Endometrial microvascular endothelial cells (primary cell): ENCODE data around the gene RAPSN. TPM values are rescaled to one million over a fixed set of nuclear protein-coding genes. Genes with fewer than 3 reads are reported as not detected.

ENCODE experiments used
- in situ Hi-C: cut with HindIII; loops from 2 replicates; pipeline ENCODE4 v1.10.0; 2017; ENCODE audit warnings: low sequenced_read_pairs, low pct_unique_long_range_greater_than_20kb; ENCODE audit errors: inconsistent ontology term
- total RNA-seq: library from RNA; depleted of rRNA; stranded (reverse); fragments of >200 nt; gene quantifications from one replicate; pipeline ENCODE4 v1.2.3, GENCODE V29; 2015; ENCODE audit errors: inconsistent ontology term

RAPSN gene
- not detected for total RNA-seq

GRCh38 chr11:47448566-47449427, at the start of gene RAPSN:
TSS of gene RAPSN (minus strand) at chr11:47449136. CDS start at chr11:47448964, 172 bp downstream.
- in situ Hi-C loops, result no loop called here

GRCh38 chr11:47498149-47498548, 49.2 kb upstream of the RAPSN start:
- in situ Hi-C loops, result no loop called here

- in situ Hi-C loops, result no loop called here
Observed at GRCh38 chr11:47496808-47497207, 47.9 kb upstream of the RAPSN start.

DNA sequence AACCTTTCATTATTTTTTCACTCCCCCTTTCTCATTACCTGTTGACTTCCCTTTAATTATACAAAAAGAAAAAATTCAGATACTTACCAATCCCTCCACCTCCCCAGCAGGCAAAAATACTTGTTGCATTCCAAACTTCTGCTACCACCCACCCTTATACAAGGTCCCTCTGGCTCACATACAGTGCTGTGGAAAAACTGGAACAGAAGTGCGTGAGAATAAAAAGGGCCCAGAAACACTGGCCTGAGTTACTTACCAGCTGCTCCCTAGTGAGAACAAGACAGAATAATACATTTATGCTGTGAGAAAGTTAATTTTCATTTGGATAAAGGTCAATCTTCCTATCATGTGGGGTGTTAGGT, 46.9 kb upstream of the RAPSN start:
- in situ Hi-C loops, result no loop called here

DNA sequence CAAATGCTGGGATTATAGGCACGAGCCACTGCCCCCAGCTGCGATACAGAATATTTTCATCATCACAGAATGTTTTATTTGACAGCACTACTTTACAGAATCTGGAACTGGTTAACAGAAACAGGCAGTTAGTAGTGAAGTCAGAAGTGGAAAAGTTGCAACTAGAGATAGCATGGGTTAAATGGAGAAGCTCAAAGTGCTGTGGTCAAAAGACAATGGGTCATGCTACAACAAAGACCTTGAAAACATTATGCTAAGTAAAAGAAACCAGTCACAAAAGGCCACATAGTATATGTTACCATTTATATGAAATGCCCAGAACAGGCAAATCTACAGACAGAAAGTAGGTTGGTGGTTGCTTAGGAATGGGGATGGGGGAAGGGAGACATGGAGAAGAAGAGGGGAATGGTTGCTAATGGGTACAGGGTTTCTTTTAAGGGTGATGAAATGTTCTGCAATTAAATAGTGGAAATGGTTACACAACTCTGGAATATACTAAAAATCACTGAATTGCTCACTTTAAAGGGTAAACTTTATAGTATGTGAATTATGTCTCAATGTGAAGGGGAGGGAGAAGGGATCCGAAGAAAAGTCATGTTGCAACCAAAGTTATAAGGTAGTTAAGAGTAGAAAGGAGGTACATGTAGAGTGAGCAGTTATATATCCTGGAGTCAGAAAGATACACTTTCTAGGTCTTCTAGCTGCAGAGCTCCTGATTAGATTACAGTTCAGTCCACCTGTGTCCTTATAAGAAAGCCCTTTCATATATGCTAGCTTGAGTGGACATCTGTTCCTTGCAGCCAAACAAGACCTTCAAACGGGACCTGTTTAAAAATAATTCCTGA, 46.3 kb upstream of the RAPSN start:
- in situ Hi-C loops, result no loop called here

DNA sequence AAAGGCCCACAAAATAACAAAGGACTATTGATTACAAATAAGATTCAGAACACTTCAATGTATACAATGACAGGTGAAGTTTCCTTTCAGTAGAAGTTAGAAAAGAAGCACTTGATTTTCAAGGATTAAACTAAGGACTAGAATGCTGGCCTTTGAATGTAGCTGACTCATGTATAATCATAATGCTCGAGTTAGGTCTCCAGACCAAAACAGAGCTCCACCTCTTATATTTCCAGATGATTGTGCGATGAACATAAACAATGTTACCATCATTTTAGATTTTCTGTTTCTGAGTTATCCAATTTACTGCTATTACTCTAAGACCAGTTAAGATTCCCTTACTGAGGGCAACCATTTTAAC, 40.4 kb upstream of the RAPSN start:
- in situ Hi-C loops, result no loop called here

DNA sequence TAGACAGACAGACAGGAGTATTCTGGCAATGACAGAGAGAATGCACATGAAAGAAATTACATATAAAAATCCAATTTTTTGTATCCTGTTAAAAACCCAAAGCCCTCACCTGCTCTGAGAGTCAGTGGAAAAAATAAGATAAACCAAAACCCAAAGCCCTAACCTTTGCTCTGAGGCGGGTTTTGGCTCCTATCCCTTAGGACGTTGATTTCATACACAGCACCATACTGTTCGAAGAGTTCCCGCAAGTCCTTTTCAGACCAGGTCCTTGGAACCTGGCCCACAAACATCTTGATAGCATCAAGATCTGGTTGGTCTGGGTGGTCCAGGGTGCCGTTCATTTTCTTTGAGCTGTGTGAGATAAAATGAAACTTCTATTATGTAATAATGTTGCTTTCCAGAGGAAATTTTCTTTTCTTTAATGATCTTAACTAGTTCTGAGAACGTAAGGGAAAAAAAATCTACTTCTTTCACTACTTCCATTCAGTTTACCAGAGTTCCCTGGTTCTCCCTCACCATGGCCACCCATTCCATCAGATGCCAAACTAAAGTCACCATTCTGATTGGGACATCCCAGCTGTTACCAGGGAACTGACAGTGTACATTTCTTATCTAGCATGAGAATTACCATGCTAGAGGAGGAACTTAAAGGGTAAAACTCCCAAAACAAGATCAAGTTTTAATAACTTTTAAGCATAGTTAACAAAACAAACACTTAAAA, 39.9 kb upstream of the RAPSN start:
- in situ Hi-C loops, result no loop called here

- in situ Hi-C loops, result no loop called here
Observed at GRCh38 chr11:47488111-47488510, 39.2 kb upstream of the RAPSN start.

DNA sequence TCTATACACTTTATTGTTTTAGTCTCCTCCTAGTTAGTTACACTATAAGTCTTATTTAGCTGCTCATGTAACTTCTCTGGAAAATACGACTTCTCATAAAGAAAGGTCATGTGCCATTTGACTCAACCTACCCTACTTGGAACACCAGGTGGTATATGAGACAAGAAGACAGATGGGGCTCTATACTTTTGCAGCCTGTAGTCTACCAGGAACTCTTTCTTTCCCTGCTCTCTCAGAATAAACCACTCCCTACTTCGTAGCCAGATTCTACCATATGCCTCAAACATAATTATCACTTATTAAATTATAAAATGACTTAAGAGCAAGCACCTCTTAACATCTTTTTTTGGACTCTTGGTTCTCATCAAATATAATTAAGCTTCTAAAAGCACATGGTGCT, 38.5 kb upstream of the RAPSN start:
- in situ Hi-C loops, result no loop called here

- in situ Hi-C loops, result no loop called here
Observed at GRCh38 chr11:47485107-47485506, 36.2 kb upstream of the RAPSN start.

DNA sequence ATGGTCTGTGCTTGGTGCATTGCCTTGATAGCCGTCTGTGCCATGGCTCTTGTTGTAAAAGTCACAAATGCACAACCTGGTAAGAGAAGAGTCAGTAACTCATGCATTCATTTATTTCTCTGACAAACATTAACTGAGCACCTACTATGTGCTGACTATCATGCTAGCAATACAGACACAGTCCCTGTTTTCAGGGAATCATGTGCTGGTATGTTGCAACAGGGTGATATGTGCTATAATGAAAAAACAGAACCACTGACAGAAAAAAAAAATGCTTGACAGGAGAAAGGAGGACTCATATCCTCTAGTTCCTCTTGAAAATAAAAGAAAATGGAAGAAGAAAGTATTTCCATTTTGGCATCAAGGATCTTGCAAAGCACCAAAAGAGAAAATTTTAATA, 34.5 kb upstream of the RAPSN start:
- in situ Hi-C loops, result no loop called here

DNA sequence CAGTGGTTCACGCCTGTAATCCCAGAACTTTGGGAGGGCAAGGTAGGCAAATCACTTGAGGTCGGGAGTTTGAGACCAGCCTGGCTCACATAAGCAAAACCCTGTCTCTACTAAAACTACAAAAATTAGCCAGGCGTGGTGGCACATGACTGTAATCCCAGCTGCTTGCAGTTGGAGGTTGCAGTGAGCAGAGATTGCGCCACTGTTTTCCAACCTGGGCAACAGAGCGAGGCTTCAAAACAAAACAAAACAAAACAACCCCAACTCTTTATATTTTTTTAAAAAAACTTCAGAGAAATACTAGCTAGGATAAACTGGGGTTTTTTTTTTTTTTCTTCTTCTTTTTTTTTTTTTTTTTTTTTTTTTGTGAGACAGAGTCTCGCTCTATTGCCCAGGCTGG, 31.8 kb upstream of the RAPSN start:
- in situ Hi-C loops, result no loop called here

- in situ Hi-C loops, result no loop called here
Observed at GRCh38 chr11:47478651-47479329, 29.9 kb upstream of the RAPSN start.

DNA sequence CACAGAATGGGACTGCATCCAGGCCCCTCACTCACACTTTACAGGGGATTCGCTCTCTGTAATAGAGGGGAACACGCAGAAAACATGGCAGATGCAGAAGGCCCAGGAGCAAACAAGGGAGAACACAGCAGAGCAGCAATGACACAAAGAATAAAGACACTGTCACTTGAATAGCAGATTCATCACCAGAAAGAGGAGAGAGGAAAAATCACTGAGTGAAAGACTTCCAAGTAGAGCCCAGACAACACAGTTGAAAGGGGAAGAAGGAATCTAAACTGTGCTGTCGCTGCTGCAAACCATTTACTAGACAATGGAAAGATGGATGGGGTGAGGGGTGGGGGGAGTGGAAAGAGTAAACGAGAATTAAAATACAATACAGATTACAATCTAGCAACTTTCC, 28.8 kb upstream of the RAPSN start:
- in situ Hi-C loops, result no loop called here

DNA sequence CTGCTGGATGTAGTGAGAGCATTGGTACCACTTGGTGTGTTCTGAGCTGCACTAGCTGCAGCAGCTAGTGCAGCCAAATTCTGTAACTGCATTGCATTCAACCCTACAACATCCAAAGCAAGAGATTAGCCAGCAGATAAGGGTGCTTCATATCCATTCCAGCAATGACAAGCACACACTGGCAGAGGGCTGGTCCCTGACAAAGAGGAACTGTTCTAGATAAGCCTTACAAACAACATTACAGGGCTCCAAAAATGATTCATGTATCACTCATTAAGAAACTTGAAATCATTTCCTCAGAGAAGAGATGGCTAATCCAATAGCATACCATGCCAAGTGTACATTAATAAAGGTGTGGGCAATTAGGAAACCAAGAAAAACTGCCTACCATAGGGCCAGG, 28.4 kb upstream of the RAPSN start:
- in situ Hi-C loops, result no loop called here

DNA sequence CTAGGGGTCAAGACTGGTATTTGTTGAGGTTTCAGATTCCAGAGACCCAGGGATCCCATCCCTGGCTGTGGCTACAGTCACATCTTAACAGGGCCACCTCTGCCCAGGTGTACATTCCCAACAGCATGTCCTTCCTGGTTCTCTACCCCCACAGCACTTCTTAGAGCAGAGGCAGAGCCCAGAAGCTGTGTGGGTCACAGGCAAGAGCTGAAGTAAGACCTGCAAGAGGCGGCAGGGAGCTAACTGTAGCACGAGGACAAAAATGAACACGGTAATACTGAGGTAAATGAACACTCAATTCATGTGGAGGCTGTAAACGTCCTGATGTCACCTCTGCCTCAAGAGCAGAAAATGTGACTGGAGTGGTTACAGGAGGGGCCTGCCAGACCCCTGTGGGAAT, 21.7 kb upstream of the RAPSN start:
- in situ Hi-C loops, result no loop called here

DNA sequence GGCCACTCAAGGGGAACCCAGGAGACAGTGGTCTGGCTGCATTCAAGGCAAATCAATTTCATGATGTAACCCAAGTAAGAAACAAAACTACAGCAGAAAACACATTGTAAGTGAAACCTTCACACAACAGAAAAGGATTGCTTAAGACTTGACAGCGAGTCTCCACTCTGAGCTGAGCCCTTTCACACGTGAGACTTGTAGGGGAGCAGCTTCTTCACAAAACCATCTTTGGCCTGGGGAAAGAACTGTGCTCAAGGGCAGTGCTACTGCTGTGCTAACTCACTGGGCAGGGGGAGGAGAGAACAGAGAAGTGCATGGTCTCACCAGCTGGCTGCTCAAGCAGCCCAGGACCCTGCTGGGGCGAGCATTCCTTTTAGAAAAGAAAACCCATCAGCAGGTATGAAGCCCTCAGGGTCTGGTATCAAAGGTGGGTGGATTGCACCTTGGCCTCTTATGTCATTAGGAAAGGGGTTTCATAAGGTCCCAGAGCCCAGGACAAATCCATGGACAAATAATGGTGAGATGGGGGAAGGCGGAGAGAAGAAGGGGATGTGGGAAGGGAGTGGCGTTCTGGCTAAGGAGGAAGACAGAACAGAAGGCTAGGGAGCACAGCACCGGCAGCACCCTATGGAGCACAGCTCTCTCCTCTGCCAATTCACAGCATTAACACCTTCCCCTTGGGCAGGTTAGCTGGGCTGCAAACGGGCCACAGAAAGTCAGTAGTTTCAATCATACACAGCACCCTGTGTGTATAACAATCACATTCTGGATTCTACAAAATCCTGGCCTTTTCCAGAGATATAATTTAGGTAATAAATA, 20.6 kb upstream of the RAPSN start:
- in situ Hi-C loops, result no loop called here

DNA sequence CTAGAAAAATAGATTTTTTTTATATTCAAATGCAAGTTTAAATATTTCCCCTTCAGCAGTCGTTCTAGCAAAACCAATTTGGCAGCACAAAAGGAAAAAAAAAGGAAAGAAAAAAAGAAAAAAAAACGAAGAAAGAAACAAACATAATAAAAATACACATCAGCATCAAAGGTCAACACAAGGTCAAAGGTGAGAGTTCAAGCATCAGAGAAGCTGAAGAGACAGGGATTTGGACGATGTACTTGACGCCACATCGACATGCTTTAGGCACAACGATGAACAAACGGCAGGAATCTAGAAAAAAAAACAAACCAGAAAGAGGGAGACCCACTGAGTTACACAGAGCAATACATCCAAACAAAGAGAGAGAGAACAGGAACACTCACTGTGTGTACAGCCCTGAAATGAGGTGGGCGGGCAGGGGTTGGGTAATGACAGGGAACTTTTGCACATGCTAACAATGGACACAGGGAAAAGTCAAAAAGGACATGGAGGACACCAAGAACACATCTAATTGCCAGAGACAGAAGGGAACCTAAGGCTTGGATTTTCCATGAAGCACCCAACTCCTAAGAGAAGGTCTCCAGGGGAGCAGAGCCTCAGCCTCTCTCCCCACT, 19.8 kb upstream of the RAPSN start:
- in situ Hi-C loops, result no loop called here
